ENCODE data around the gene SLC6A13. TPM values are rescaled to one million over a fixed set of nuclear protein-coding genes. Genes with fewer than 3 reads are reported as not detected.

SLC6A13 gene
- total RNA-seq, 1 experiment from 2014 or later: not detected

DNA sequence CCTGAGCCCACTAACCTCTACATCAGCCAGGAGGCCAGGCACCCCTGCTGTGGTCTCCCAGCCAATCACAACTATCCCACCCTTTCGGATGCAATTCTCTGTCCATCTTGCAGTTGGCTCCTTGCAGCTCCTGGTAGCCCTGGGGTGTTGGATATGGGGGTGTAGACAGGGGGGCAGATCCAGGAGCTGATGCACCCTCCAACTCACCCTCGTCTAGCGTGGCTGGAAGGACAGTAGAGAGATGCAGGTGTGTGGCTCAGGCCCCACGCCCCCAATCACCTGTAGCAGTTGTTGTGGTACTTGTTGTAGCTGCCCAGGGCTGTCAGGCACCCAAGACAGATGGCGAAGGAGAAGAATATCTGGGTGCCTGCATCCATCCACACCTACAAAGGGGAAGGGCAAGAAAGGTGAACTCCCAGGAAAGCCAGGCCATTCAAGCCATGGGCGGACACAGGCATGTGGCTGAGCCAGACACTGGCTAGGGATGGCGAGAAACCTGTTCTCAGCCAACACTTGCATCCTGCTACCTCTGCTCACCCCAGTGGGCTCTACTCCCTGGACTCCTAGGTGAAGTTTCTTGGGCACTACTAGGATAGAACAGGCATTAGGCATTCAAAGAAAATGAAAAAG, 35.2 kb downstream of the SLC6A13 start:
- Histone ChIP-seq H3K4me2 (ENCODE audit: insufficient read depth, insufficient read length, low read length) (no peak overlapping the region), H2BK15ac (ENCODE audit: low read depth, low read length) (no peak overlapping the region), H3K4ac (ENCODE audit: low read depth, low read length) (no peak overlapping the region), H4K91ac (ENCODE audit: insufficient read length, low read depth, low read length) (no peak overlapping the region), H3K23me2 (ENCODE audit: insufficient read length, low read depth, low read length, poor library complexity, severe bottlenecking) (peaks cover 2% of the 10 kb centered on the region), H3K18ac (ENCODE audit: insufficient read length, low read depth, low read length) (no peak overlapping the region), H3K23ac (ENCODE audit: insufficient read length, low read depth, low read length) (no peak overlapping the region), H3K9me3 (ENCODE audit: control insufficient read depth, low read depth, low read length) (no peaks in the 10 kb centered on the region), H2BK120ac (ENCODE audit: low read depth, low read length, poor library complexity, severe bottlenecking) (no peak overlapping the region), H2BK12ac (ENCODE audit: insufficient read length, low read depth, low read length) (no peak overlapping the region), H4K20me1 (ENCODE audit: control insufficient read depth, insufficient read depth, insufficient read length) (no peaks in the 10 kb centered on the region), H2BK5ac (ENCODE audit: insufficient read length, low read length) (no peak overlapping the region), H3K9ac (ENCODE audit: extremely low read depth, insufficient read length, low read length) (no peak overlapping the region), H2AFZ (ENCODE audit: low read length) (no peak overlapping the region), H3K79me1 (ENCODE audit: insufficient read depth, low read depth, low read length, poor library complexity, severe bottlenecking) (no peaks in the 10 kb centered on the region), H2BK20ac (ENCODE audit: low read depth, low read length, poor library complexity, severe bottlenecking) (no peak overlapping the region), H4K8ac (replicated peaks; ENCODE audit: insufficient read length, low read depth, low read length) (no peak overlapping the region), H3K27ac (ENCODE audit: insufficient read length, low read depth, low read length) (no peak overlapping the region), H4K5ac (ENCODE audit: insufficient read length, low read depth, low read length) (no peak overlapping the region), H3T11ph (ENCODE audit: low read length) (no peak overlapping the region), H3K56ac (ENCODE audit: insufficient read length, low read depth, low read length) (no peak overlapping the region), H3K79me2 (ENCODE audit: insufficient read depth, low read length) (no peaks in the 10 kb centered on the region), H3K14ac (ENCODE audit: insufficient read depth, low read length) (no peak overlapping the region), H3K4me1 (ENCODE audit: insufficient read depth, low read length) (no peaks in the 10 kb centered on the region), H2AK5ac (ENCODE audit: insufficient read length, low read length) (no peak overlapping the region), H3K27me3 (ENCODE audit: insufficient read depth, low read length) (no peaks in the 10 kb centered on the region)
- H3K27me3 Mint-ChIP-seq (ENCODE audit: low read depth): peaks cover 12% of the 10 kb centered on the region
- peak; percentile 23 for DNase-seq
- WGBS (ENCODE audit: extremely low coverage, insufficient read length, low lambda C conversion rate): no CpG with 5 or more reads among the region's 7 CpGs
- H3K27ac Mint-ChIP-seq: no peak overlapping the region
- H3K9me3 Mint-ChIP-seq: no peaks in the 10 kb centered on the region
- H3K4me3 Mint-ChIP-seq: no peak overlapping the region
- TF ChIP-seq, protein P1, sequence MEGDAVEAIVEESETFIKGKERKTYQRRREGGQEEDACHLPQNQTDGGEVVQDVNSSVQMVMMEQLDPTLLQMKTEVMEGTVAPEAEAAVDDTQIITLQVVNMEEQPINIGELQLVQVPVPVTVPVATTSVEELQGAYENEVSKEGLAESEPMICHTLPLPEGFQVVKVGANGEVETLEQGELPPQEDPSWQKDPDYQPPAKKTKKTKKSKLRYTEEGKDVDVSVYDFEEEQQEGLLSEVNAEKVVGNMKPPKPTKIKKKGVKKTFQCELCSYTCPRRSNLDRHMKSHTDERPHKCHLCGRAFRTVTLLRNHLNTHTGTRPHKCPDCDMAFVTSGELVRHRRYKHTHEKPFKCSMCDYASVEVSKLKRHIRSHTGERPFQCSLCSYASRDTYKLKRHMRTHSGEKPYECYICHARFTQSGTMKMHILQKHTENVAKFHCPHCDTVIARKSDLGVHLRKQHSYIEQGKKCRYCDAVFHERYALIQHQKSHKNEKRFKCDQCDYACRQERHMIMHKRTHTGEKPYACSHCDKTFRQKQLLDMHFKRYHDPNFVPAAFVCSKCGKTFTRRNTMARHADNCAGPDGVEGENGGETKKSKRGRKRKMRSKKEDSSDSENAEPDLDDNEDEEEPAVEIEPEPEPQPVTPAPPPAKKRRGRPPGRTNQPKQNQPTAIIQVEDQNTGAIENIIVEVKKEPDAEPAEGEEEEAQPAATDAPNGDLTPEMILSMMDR (conservative IDR thresholded peaks at IDR 0.05): no peak
- H3K36me3 Mint-ChIP-seq (ENCODE audit: insufficient read depth in 1 of 3, low read depth in 3 of 3): no peaks in the 10 kb centered on the region
- H3K4me1 Mint-ChIP-seq: peaks cover 10 to 25% of the 10 kb centered on the region in 2 experiments

All from H9 (cell line).